SKM-1 treated with dmso at 0.1 percent for 144 hours (cell line): ENCODE results near the gene SNAP91.
"Not testable (repeated sequence)": the region's sequence is repeated elsewhere in the genome, so short reads cannot be mapped to it uniquely, and the experiment has no call there.

Experiments used
- DNase-seq: peaks from one replicate; lab custom pipeline; 2025; ENCODE audit not compliant: unreplicated experiment; lab: John Stamatoyannopoulos, UW

The SNAP91 gene

DNA sequence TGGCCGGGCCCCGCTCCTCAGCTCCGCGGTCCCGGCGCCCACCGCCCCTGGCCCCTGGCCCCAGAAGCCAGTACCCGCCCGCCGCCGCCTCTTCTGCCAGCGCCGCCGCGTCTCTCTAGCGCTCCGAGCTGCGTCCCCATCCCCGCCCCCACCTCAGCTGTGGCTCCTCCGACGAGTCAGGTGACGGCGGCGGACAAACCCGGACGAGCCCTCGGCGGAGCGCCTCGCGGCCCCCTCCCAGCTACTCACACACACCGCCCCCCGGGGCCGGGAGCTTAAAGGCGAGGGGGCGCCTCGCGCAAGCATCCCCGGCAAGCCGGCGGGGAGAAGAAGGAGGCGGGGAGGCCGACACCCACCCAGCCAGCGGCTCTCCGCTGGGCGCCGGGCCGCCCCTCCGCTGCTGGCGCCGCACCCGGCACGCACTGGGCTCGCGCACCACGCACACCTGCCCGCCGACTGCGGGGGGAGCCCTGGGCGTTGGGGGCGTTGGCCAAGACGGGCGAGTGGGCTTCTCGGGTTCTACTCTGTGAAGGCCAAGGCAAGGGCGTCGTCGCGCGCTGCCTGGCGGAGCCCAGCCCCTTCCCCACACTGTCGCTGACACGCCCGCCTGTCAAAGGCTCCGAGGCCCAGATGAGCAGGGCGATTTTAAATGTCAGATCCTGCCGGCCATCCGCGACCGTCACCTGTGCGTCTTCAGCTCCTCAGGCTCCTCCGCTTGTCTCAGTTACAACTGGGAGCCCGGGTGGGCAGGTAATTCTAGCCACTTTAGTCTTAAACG lies at the start of gene SNAP91:
TSS of gene SNAP91 (minus strand) at position 132 of the 778 bp plus-strand sequence. CDS start 1,174 bp downstream, outside the sequence.
- DNase-seq = no peak

- DNase-seq = no peak
These were observed 49.6 kb upstream of the SNAP91 start for GRCh38 chr6:83758533-83758932.

- DNase-seq = no peak
These were observed 48.1 kb upstream of the SNAP91 start for GRCh38 chr6:83757021-83757420.

GRCh38 chr6:83756565-83756964 lies 47.7 kb upstream of the SNAP91 start:
- no peak for DNase-seq

GRCh38 chr6:83752375-83752774 lies 43.5 kb upstream of the SNAP91 start:
- not testable (repeated sequence) for DNase-seq

DNA sequence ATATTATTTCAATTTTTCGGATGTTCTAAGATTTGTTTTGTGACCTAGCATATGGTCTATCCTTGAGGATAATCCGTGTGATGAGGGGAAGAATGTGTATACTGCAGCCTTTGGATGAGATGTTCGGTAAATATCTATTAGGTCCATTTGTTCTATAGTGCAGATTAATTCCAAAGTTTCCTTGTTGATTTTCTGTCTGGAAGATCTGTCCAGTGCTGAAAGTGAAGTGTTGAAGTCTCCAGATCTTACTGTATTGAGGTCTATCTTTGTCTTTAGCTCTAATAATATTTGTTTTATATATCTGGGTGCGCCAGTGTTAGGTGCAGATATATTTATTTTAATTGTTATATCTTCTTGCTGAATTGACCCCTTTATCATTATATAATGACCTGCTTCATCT lies 32.2 kb upstream of the SNAP91 start:
- DNase-seq = no peak

DNA sequence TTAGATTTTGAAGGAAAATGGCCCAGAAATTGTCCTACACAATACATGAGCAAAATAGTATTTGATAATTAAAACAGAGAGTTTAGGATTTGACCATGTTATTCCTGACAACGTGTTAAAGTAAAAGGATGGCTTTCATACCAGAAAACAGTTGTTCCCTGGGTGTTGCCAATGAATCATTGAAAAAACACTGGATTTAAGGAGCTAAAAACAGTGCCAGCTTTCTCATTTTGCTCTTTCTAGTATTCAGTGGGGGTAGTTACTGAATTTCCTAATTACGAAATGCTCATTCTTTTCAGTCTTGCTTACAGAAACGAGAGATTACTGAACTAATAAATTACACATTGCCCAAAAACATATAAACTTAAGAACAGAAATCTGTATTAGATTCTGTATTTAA lies 26.6 kb upstream of the SNAP91 start:
- no peak for DNase-seq

- no peak for DNase-seq
These were observed 21.0 kb upstream of the SNAP91 start for GRCh38 chr6:83729871-83730270.

DNA sequence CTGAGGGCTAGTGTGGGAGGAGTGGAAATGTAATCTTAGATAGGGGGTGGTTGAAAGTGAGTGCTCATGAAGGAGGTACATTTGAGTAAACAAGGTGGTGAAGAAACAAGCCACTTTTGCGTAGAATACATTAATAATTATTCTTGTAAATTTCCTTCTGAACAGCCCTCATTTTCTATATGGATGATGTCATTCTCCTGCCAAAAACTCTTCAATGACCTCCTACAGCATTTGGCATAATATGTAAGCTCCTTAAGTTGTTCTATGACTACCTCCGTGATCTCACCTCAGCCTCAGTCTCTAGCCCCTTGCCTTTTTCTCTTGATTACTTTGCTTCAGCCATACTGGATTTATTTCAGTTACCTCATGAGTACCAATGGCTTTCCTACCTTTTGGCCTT lies 14.0 kb upstream of the SNAP91 start:
- no peak for DNase-seq

DNA sequence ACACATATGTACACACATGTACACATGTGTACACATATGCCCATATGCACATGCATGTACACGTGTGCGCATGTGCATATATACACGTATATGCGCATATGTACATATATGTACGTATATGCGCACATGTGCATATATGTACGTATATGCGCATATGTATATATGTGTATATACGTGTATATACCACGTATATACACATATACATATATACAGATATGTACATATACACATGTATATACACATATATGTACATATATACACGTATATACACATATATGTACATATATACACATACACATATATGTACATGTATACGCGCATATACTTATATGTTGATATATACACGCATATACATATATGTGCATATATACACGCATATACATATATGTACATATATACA lies 8.9 kb upstream of the SNAP91 start:
- DNase-seq = no peak

- no peak for DNase-seq
These were observed 3.1 kb upstream of the SNAP91 start for GRCh38 chr6:83711958-83712357.

- DNase-seq = no peak
These were observed 798 bp upstream of the SNAP91 start for GRCh38 chr6:83709748-83710050.

GRCh38 chr6:83708546-83708969 lies 343 bp downstream of the SNAP91 start:
- no peak for DNase-seq

DNA sequence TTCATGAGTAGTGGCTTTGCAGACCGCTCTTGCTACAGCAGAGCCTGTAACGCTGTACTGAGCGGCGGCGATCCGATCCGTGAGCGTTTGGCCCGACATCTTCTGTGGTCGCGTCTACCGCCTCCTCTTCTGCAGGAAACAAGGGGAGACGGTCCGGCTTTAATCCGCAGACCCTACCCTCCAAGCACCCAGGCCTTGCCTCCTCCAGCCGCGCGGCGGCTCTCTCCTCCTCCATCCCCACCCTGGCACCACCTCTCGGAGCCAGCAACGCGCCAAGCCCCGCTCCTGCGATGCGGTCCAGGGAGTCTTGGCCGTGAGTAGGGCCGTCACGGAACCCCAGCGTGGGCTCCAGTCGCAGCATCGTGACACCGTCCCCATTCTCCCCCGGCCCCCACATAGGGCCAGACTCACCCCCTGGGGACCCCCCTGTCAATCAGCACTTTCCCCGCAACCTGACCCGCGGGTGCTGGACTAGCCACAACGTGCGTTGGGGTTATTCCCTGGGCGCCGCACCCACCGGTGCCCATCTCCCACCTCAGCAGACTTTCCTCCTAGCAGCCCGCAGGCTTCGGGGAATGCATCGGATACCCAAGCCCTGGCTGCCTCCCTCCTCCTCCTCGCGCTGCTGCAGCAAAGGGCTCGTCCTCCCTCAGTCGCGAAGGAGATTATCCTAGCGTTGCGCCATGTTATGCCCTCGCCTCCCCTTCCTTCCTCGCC lies 914 bp downstream of the SNAP91 start:
- no peak for DNase-seq

DNA sequence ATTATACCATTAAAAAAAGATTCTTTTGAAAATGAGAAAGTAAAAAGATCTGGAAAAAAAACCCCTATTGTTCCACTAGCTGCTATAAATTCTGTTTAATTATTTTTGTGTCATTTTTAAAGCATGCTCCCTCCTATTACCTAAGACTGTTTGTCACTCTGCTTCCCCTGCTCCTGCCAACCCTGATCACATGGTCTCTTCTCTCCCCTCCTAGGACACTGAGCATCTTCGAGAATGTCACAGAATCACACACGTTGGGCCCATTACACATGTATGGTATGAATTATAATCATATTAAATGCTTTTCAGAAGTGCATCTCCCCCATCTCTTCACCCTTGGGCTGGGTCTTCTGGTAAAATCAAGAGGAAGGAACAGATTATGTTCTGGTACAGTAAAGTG lies 6.2 kb downstream of the SNAP91 start:
- DNase-seq = no peak

DNA sequence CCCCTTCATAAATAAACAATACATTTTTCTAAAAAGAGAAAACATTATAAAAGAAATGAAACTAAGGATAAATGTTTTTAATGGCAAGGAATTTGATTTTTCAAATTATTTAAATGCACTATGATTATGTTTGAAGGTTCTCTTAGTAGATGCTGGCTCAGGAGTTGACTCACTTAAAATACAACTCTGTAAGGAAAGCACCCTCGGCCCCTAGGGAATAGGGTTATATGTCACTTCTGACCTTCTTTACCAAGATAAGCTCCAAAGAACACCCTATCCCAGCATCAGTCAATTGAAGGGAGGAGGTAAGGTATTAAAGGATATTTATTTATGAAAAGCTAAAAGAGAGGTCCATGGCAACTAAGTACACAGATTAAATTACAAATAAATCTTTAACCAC lies 6.8 kb downstream of the SNAP91 start:
- no peak for DNase-seq

DNA sequence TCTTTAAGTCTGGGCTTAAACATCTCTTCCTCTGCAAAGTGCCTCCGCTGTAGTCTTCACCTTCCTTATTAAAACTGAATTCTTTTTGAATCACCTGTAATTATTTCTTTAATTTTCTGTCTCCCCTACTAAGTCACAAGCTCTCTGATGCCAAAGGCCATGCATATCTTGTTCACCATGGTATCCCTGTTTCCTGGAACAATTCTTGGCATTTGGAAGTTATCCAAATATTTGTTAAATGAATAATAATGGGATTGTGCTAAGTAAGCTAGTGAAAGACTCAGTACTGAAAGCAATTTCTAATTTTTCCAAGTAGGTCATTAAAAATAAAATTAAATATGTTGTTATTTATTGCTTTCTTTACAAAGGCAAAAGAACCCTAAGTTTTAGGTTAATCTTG lies 12.2 kb downstream of the SNAP91 start:
- DNase-seq = no peak

DNA sequence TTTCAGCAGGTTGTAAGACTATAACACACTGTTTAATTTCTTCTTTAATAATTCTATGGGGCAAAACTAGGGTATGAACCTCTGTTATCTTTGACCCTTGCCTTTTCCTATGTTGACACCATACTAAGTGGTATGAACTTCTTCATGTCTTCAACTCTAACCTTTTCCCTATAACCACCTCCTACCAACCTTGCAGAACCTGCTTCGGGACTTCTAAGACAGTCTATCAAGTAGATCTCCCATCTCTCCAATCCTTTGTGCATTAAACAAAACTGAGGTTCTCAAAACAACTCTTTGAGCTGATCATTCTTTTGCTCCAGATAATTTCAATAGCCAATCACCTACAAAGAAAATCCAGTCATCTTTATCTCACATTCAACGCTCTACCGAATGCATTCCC lies 23.4 kb downstream of the SNAP91 start:
- no peak for DNase-seq

- no peak for DNase-seq
These were observed 31.1 kb downstream of the SNAP91 start for GRCh38 chr6:83677791-83678190.

DNA sequence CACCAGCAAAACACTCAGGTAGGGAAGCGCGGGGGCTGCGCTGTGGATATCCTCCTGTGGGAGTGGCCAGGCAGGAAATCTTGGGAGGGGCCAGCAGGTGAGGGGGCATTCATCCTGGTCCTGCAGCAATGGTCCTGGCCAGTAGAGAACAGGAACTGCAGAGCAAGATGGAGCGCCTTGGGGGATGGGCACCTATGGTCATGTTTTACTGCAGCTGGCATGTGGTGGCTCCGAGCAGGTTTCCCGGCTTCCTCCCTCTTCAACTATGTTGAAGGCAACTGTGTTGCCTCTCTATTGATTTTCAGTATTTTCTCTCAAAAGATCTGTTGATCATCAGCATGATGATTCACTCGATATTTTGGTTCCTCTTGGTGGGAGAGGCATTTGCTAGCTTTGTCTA lies 70.9 kb downstream of the SNAP91 start:
- no peak for DNase-seq

DNA sequence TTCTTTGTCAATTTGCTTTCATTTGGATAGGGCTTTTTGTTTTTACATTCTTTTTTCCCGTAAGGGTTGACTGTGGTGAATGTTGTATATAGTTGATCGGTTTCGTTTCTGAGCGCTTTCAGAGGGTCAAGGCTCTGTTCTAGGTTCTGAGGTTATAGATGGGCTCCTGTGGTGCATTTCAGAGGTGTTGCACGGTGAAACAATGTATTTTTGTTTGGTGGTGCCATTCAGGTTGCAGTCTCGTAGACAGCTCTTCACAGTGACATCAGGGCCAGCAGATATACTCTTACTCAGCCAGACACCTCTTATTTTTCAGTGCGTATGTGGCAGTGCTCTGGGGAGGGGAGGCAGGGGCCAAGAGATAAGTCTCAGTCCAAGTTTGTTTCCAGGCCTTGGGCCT lies 72.1 kb downstream of the SNAP91 start:
- no peak for DNase-seq

DNA sequence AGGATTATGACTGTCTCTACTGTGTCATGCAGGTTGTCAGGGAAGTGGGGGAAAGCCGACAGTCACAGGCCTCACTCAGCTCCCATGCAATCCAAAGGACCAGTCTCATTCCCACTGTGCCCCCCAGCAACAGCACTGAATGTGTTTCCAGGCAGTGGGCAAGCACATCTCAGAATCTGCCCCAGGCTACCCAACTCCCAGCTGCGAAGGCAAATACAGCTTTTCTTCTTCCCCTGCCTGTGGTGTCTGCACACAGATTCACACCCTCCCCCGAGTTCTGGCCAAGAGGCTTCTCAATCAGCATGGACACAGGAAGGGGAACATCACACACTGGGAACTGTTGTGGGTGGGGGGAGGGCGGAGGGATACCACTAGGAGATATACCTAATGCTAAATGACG lies 75.3 kb downstream of the SNAP91 start:
- DNase-seq = no peak

- no peak for DNase-seq
These were observed 75.8 kb downstream of the SNAP91 start for GRCh38 chr6:83633149-83633548.
